Chondrocyte (in vitro differentiated cells): Measurements from ENCODE around the gene KCNK18. TPM values are rescaled to one million over a fixed set of nuclear protein-coding genes. Genes with fewer than 3 reads are reported as not detected.
A peak's percentile ranks its signal among the peaks of the same experiment; 100 is the strongest.

Source experiments
- DNase-seq: peaks from one replicate; pipeline ENCODE4 v3.0.0; 2021; ENCODE audit warnings: mixed read lengths, low spot score
- H3K27ac Mint-ChIP-seq: one replicate; pipeline ENCODE4 v1.8.0; 2021; ENCODE audit warnings: mild to moderate bottlenecking, moderate library complexity, mixed read lengths; ENCODE audit not compliant: unreplicated experiment
- H3K27me3 Mint-ChIP-seq: 2 replicates; pipeline ENCODE4 v1.8.0; 2021; ENCODE audit warnings: low read depth, mixed read lengths
- H3K36me3 Mint-ChIP-seq: 2 replicates; pipeline ENCODE4 v1.8.0; 2021; ENCODE audit warnings: low read depth, mixed read lengths
- H3K4me1 Mint-ChIP-seq: 2 replicates; pipeline ENCODE4 v1.8.0; 2021; ENCODE audit warnings: low read depth, mild to moderate bottlenecking, mixed read lengths
- H3K4me3 Mint-ChIP-seq: one replicate; pipeline ENCODE4 v1.8.0; 2021; ENCODE audit warnings: mild to moderate bottlenecking, moderate library complexity, mixed read lengths; ENCODE audit not compliant: unreplicated experiment
- H3K9me3 Mint-ChIP-seq: 2 replicates; pipeline ENCODE4 v1.8.0; 2021; ENCODE audit warnings: low read depth, mixed read lengths
- CTCF ChIP-seq: fragments of 200-600 bp; sonication (generic); IDR thresholded peaks from 2 replicates; pipeline ENCODE4 v1.5.0; 2021; ENCODE audit warnings: antibody characterized with exemption, mild to moderate bottlenecking, moderate library complexity
- total RNA-seq: library from RNA; stranded (reverse); gene quantifications from 3 replicates; pipeline ENCODE4 v1.2.1, GENCODE V29; 2021

KCNK18 gene
- total RNA-seq, 1 donor from 2014 or later = not detected

DNA sequence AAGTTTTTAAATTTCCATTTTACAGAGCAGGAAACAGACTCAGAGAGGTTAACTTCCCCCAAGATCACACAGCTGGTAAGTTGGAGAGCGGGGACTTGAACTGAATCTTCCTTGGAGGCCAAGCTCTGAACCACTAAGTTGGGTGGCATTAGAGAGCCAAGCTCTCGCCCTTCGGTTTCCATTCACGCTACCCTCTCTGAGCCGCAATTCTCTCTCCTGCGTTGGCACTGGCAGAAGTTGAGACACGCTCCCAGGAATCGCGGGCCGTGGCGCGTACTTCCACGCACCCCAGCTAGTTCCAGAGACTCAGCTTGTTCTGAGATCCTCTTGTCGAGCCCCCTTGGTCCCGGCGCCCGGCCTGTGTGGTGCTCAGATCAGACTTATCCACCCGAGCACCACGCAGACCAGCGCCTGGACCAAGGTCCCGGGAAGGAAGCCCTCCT is 29.9 kb upstream of the KCNK18 start:
- DNase-seq = no peak
- Mint-ChIP-seq H3K9me3 (no peaks in the 10 kb centered on the region), H3K27ac (no peak overlapping the region), H3K27me3 (peaks cover 77% of the 10 kb centered on the region), H3K4me3 (peak overlapping the region; percentile 12), H3K4me1 (peaks cover 19% of the 10 kb centered on the region), H3K36me3 (no peaks in the 10 kb centered on the region)
- TF ChIP-seq CTCF = no peak

GRCh38 chr10:117167789-117168674 is 29.3 kb upstream of the KCNK18 start:
- Mint-ChIP-seq H3K4me1 (peaks cover 15% of the 10 kb centered on the region), H3K27me3 (peaks cover 78% of the 10 kb centered on the region), H3K9me3 (no peaks in the 10 kb centered on the region), H3K36me3 (no peaks in the 10 kb centered on the region), H3K27ac (no peak overlapping the region), H3K4me3 (peak overlapping the region; percentile 52)
- DNase-seq = no peak
- peak; percentile 97 for TF ChIP-seq CTCF

DNA sequence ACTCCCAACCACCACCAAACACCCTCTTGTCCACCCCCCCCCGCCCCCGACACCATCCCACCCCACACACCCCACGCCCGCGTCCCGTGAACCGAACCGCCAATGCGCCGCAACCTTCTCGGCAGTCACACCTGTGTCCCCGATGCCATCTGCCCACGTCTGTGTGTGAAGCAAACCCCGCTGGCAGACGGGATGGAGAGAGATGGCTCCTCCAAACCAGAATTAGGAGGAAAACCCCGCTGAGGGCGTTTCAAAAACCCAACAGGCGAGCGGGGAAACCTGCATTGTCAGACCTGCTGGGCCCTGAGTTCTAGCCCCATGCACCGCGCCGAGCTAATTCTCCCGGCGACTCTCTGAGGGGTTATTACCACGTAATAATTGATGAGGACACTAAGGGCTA is 28.6 kb upstream of the KCNK18 start:
- Mint-ChIP-seq H3K9me3 (no peaks in the 10 kb centered on the region), H3K27me3 (peaks cover 85% of the 10 kb centered on the region), H3K27ac (no peak overlapping the region), H3K36me3 (no peaks in the 10 kb centered on the region), H3K4me3 (no peak overlapping the region), H3K4me1 (peaks cover 15% of the 10 kb centered on the region)
- DNase-seq = no peak
- no peak for TF ChIP-seq CTCF

GRCh38 chr10:117169480-117169879 is 27.8 kb upstream of the KCNK18 start:
- H3K36me3 Mint-ChIP-seq = no peaks in the 10 kb centered on the region
- no peak overlapping the region for H3K27ac Mint-ChIP-seq
- no peak overlapping the region for H3K4me3 Mint-ChIP-seq
- peaks cover 79% of the 10 kb centered on the region for H3K27me3 Mint-ChIP-seq
- no peaks in the 10 kb centered on the region for H3K9me3 Mint-ChIP-seq
- DNase-seq = no peak
- H3K4me1 Mint-ChIP-seq = peaks cover 15% of the 10 kb centered on the region
- no peak for TF ChIP-seq CTCF

- H3K4me3 Mint-ChIP-seq = no peak overlapping the region
- no peak for DNase-seq
- H3K27ac Mint-ChIP-seq = no peak overlapping the region
- no peaks in the 10 kb centered on the region for H3K9me3 Mint-ChIP-seq
- no peaks in the 10 kb centered on the region for H3K36me3 Mint-ChIP-seq
- no peak for TF ChIP-seq CTCF
- peaks cover 14% of the 10 kb centered on the region for H3K4me1 Mint-ChIP-seq
- peaks cover 77% of the 10 kb centered on the region for H3K27me3 Mint-ChIP-seq
Measured at GRCh38 chr10:117170244-117170643, 27.0 kb upstream of the KCNK18 start.
